ENCODE results near the gene PADI1. TPM values are rescaled to one million over a fixed set of nuclear protein-coding genes. Genes with fewer than 3 reads are reported as not detected.
"Not testable (repeated sequence)": the region's sequence is repeated elsewhere in the genome, so short reads cannot be mapped to it uniquely, and the experiment has no call there.

Gene PADI1
- total RNA-seq, 4 donors from 2014 or later: 0.27 to 2.5 (median 2.3) TPM; not detected in 1

DNA sequence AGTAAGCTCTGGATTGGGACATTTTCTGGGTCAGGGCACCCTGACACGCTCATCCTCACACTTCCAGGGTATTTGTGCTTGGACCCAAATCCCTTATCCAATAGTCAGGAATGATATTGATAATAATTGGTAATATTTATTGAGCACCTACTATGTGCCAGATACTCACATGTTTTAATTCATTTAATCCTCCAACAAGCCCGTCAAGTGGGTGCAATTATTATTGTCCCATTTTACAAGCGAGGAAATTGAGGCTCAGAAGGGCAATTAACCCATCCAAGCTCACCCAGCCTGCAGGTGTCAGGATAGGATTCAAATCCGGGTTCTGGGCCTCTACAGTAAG is 32.6 kb downstream of the PADI1 start:
- H3K27me3 ChIP-seq: peaks cover 50% of the 10 kb centered on the region
- H3K36me3 ChIP-seq: no peaks in the 10 kb centered on the region
- no peak for ATAC-seq
- H3K4me3 ChIP-seq: no peak overlapping the region
- TF ChIP-seq, protein P1, sequence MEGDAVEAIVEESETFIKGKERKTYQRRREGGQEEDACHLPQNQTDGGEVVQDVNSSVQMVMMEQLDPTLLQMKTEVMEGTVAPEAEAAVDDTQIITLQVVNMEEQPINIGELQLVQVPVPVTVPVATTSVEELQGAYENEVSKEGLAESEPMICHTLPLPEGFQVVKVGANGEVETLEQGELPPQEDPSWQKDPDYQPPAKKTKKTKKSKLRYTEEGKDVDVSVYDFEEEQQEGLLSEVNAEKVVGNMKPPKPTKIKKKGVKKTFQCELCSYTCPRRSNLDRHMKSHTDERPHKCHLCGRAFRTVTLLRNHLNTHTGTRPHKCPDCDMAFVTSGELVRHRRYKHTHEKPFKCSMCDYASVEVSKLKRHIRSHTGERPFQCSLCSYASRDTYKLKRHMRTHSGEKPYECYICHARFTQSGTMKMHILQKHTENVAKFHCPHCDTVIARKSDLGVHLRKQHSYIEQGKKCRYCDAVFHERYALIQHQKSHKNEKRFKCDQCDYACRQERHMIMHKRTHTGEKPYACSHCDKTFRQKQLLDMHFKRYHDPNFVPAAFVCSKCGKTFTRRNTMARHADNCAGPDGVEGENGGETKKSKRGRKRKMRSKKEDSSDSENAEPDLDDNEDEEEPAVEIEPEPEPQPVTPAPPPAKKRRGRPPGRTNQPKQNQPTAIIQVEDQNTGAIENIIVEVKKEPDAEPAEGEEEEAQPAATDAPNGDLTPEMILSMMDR (IDR thresholded peaks at IDR 0.05): no peak
- TF ChIP-seq EP300 (IDR thresholded peaks at IDR 0.05): no peak
- TF ChIP-seq POLR2A (IDR thresholded peaks at IDR 0.05): no peak
- TF ChIP-seq POLR2AphosphoS5 (IDR thresholded peaks at IDR 0.05): no peak
- H3K27ac ChIP-seq: no peak overlapping the region
- WGBS, 2 donors (ENCODE audit: low coverage in 1 of 2): 33 to 100% methylated on average over 1 of the region's 4 CpGs
- H3K4me1 ChIP-seq: no peaks in the 10 kb centered on the region
- H3K9me3 ChIP-seq: no peaks in the 10 kb centered on the region

DNA sequence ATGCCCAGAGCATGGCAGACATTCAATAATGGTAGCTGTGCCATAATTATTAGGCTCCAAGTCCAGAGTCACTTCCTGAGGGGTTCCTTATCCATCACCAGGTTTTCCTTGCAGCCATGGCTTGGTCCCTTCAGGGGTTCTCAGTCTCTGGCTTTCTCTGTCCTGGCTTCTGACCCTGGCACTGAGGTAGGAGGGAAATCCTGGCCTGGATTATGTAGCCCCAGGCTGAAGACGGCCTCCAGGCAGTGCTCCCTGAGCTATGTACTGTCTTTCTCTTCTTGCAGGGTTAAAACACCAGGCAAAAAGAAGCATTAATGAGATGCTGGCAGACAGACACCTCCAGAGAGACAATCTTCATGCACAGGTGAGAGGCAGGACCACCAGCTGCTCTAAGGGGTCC is 34.5 kb downstream of the PADI1 start:
- Histone ChIP-seq H3K27me3 (peaks cover 38% of the 10 kb centered on the region), H3K4me3 (no peak overlapping the region), H3K27ac (no peak overlapping the region), H3K36me3 (no peaks in the 10 kb centered on the region), H3K9me3 (no peaks in the 10 kb centered on the region), H3K4me1 (no peaks in the 10 kb centered on the region)
- no peak for ATAC-seq
- no CpG with 5 or more reads among the region's 1 CpG for WGBS, 2 donors (ENCODE audit: low coverage in 1 of 2)
- no peak for TF ChIP-seq POLR2A (IDR thresholded peaks at IDR 0.05)
- no peak for TF ChIP-seq POLR2AphosphoS5 (IDR thresholded peaks at IDR 0.05)
- TF ChIP-seq, protein P1 (IDR thresholded peaks at IDR 0.05): no peak
- TF ChIP-seq EP300 (IDR thresholded peaks at IDR 0.05): no peak

DNA sequence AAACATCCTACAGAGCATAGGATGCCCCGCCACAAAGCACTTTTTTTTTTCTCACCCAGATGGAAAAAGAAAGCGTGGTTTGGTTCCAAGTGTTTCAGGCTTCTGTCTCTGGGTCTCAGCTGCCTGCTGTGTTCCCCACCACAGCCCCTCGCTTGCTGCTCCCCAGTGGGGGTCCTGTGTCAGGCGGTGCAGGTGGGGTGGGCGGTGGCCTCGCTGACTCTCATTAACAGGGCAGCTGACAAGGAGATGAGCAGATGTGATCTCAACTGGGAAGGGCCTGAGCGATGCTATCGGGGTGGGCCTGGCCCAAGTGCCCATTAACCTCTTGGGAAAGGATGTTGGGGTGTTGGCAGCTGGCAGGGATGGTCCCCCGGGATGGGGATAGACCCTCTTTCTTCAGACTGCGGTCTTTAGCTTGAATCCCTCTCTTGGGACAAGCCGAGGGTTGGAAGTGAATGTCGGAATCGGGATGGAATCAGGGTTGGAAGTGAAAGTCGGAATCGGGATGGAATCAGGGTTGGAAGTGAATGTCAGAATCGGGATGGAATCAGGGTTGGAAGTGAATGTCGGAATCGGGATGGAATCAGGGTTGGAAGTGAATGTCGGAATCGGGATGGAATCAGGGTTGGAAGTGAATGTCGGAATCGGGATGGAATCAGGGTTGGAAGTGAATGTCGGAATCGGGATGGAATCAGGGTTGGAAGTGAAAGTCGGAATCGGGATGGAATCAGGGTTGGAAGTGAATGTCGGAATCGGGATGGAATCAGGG is 36.3 kb downstream of the PADI1 start:
- peaks cover 32% of the 10 kb centered on the region for H3K27me3 ChIP-seq
- not testable (repeated sequence) for H3K27ac ChIP-seq, ATAC-seq, H3K9me3 ChIP-seq, H3K36me3 ChIP-seq, H3K4me3 ChIP-seq, H3K4me1 ChIP-seq
- WGBS, 2 donors (ENCODE audit: low coverage in 1 of 2): 35 to 47% methylated on average over 17 to 20 of the region's 28 CpGs

DNA sequence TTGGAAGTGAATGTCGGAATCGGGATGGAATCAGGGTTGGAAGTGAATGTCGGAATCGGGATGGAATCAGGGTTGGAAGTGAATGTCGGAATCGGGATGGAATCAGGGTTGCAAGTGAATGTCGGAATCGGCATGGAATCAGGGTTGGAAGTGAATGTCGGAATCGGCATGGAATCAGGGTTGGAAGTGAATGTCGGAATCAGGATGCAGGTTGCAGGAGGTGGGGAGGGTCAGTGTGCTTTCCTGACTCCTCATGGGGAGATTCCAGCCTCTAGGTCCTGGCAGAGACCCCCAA is 36.8 kb downstream of the PADI1 start:
- H3K9me3 ChIP-seq, H3K36me3 ChIP-seq, H3K4me1 ChIP-seq, H3K27ac ChIP-seq, H3K4me3 ChIP-seq, ATAC-seq: not testable (repeated sequence)
- H3K27me3 ChIP-seq: peaks cover 32% of the 10 kb centered on the region
- 54 to 88% methylated on average over 4 to 11 of the region's 11 CpGs for WGBS, 2 donors (ENCODE audit: low coverage in 1 of 2)

DNA sequence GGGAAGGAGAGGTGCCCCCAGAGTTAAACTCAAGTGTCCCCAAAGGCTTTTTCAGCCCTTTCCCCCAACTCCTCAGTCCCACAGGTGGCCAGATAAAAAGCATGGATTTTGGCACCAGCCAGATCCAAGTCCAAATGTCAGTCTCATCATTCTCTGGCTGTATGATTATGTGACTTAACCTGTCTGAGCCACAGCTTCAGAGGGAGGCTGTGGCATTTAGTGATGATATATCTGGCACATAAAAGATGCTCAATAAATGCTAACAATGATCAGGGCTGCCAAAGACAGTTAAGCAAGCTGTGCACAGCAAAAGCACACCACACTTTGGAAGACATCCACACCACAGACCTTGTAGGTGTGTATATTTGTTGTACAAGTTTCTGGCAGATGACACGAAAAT is 38.3 kb downstream of the PADI1 start:
- Histone ChIP-seq H3K4me1 (no peaks in the 10 kb centered on the region), H3K36me3 (no peaks in the 10 kb centered on the region), H3K27me3 (peaks cover 39% of the 10 kb centered on the region), H3K4me3 (no peak overlapping the region), H3K9me3 (no peaks in the 10 kb centered on the region), H3K27ac (no peak overlapping the region)
- WGBS, 2 donors (ENCODE audit: low coverage in 1 of 2): 78 to 90% methylated on average over 1 of the region's 1 CpG
- TF ChIP-seq, protein P1 (IDR thresholded peaks at IDR 0.05): no peak
- TF ChIP-seq EP300 (IDR thresholded peaks at IDR 0.05): no peak
- no peak for TF ChIP-seq POLR2A (IDR thresholded peaks at IDR 0.05)
- TF ChIP-seq POLR2AphosphoS5 (IDR thresholded peaks at IDR 0.05): no peak
- no peak for ATAC-seq

DNA sequence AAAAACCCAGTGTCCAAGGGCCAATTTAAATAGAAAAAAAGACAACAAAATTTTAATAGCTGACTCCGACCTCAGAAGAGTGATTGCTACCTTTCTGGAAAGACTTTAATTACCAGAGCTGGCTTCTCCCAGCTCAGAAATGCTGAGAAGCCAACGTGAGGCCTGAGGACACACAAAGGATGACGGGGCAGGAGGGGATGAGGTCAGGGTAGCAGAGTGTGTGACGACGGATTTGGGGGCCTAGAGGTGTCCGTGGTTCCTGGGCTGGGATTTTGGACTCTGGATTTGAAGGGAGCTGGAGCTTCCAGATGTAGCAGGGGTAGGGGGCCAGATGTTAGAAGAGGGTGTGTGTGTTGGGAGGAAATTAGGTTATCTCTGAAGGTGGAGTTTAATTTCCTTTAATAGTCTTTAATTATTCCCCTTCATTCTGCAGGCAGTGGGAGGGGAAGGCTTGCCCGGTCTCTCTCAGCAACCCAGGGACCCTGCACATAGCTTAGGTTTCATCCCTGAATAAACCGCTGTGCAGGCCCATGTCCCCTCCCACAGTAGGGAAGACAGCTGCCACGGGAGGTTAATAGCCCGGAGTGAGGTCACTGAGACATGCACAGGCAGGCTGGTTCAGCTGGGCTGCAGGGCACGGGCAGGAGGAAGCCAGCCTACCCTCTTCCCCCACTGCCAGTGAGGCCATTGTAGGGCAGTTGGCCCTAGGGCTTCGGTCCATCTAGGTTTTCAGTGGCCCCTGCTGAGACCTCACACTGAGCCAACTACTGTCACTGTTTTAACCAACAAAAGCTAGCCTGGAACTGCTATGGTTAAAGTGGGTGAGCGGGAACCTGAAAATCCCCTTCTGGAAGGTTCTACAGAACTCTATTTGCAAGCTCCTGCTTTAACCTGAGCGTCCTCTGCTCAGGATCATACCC is 40.2 kb downstream of the PADI1 start:
- H3K4me3 ChIP-seq: no peak overlapping the region
- TF ChIP-seq, protein P1 (IDR thresholded peaks at IDR 0.05): no peak
- TF ChIP-seq EP300 (IDR thresholded peaks at IDR 0.05) (no peak), POLR2AphosphoS5 (IDR thresholded peaks at IDR 0.05) (no peak), POLR2A (IDR thresholded peaks at IDR 0.05) (no peak)
- peaks cover 44% of the 10 kb centered on the region for H3K27me3 ChIP-seq
- ATAC-seq: no peak
- no peaks in the 10 kb centered on the region for H3K4me1 ChIP-seq
- H3K36me3 ChIP-seq: no peaks in the 10 kb centered on the region
- no peaks in the 10 kb centered on the region for H3K9me3 ChIP-seq
- no peak overlapping the region for H3K27ac ChIP-seq
- 65 to 71% methylated on average over 6 to 7 of the region's 14 CpGs for WGBS, 2 donors (ENCODE audit: low coverage in 1 of 2)
